ENCODE results near the gene FLCN. TPM values are rescaled to one million over a fixed set of nuclear protein-coding genes. Genes with fewer than 3 reads are reported as not detected.
A peak's percentile ranks its signal among the peaks of the same experiment; 100 is the strongest.
"Not testable (repeated sequence)": the region's sequence is repeated elsewhere in the genome, so short reads cannot be mapped to it uniquely, and the experiment has no call there.

Gene FLCN
- total RNA-seq (2014; rRNA removed; shearing (Covaris generic)) = 8.7 and 19.3 TPM in 2 replicates

- DNase-seq (ENCODE audit: low read depth) = peak; percentile 77
These were observed at the start of gene FLCN for GRCh38 chr17:17237026-17237799. Gene FLCN, minus strand, starts transcription at chr17:17237168. Its CDS starts 9,031 bp downstream, at chr17:17228137.

GRCh38 chr17:17285951-17286350 is 49.0 kb upstream of the FLCN start:
- DNase-seq (ENCODE audit: low read depth) = no peak

- peak; percentile 96 for DNase-seq (ENCODE audit: low read depth)
These were observed 43.9 kb upstream of the FLCN start, which contains the start of gene COPS3 for GRCh38 chr17:17280613-17281549. Gene COPS3, minus strand, starts transcription at chr17:17281246. Its CDS starts 60 bp downstream, at chr17:17281186.

- DNase-seq (ENCODE audit: low read depth) = no peak
These were observed 42.3 kb upstream of the FLCN start for GRCh38 chr17:17279316-17279715.

GRCh38 chr17:17277431-17277830 is 40.5 kb upstream of the FLCN start:
- DNase-seq (ENCODE audit: low read depth) = not testable (repeated sequence)

- DNase-seq (ENCODE audit: low read depth) = no peak
These were observed 39.0 kb upstream of the FLCN start for GRCh38 chr17:17275971-17276370.

GRCh38 chr17:17269926-17270773 is 33.2 kb upstream of the FLCN start:
- no peak for DNase-seq (ENCODE audit: low read depth)

GRCh38 chr17:17264430-17264829 is 27.5 kb upstream of the FLCN start:
- DNase-seq (ENCODE audit: low read depth) = no peak

- DNase-seq (ENCODE audit: low read depth) = no peak
These were observed 22.0 kb upstream of the FLCN start for GRCh38 chr17:17258998-17259397.

- DNase-seq (ENCODE audit: low read depth) = no peak
These were observed 21.0 kb upstream of the FLCN start for GRCh38 chr17:17258011-17258410.

- no peak for DNase-seq (ENCODE audit: low read depth)
These were observed 19.3 kb upstream of the FLCN start for GRCh38 chr17:17256316-17256715.

GRCh38 chr17:17255689-17256088 is 18.7 kb upstream of the FLCN start:
- not testable (repeated sequence) for DNase-seq (ENCODE audit: low read depth)

GRCh38 chr17:17254036-17254435 is 17.1 kb upstream of the FLCN start:
- no peak for DNase-seq (ENCODE audit: low read depth)

- no peak for DNase-seq (ENCODE audit: low read depth)
These were observed 16.4 kb upstream of the FLCN start for GRCh38 chr17:17253406-17253805.

- DNase-seq (ENCODE audit: low read depth) = no peak
These were observed 15.2 kb upstream of the FLCN start for GRCh38 chr17:17252149-17252661.

GRCh38 chr17:17246879-17247278 is 9.9 kb upstream of the FLCN start:
- no peak for DNase-seq (ENCODE audit: low read depth)

GRCh38 chr17:17243163-17243562 is 6.2 kb upstream of the FLCN start:
- DNase-seq (ENCODE audit: low read depth) = no peak

GRCh38 chr17:17242246-17242645 is 5.3 kb upstream of the FLCN start:
- DNase-seq (ENCODE audit: low read depth) = no peak

GRCh38 chr17:17241656-17242055 is 4.7 kb upstream of the FLCN start:
- no peak for DNase-seq (ENCODE audit: low read depth)

- DNase-seq (ENCODE audit: low read depth) = no peak
These were observed 2.9 kb upstream of the FLCN start for GRCh38 chr17:17239832-17240231.

- peak; percentile 69 for DNase-seq (ENCODE audit: low read depth)
These were observed 508 bp downstream of the FLCN start for GRCh38 chr17:17236295-17237025.
